H1 (cell line): ENCODE measurements around the gene SLC25A26. TPM values are rescaled to one million over a fixed set of nuclear protein-coding genes. Genes with fewer than 3 reads are reported as not detected.

Experiments
- ATF2 ChIP-seq: IDR thresholded peaks from 2 replicates; pipeline ENCODE4 v1.6.1; 2012; ENCODE audit warnings: low read length, inconsistent platforms
- NANOG ChIP-seq: IDR thresholded peaks from 2 replicates; pipeline ENCODE4 v1.6.1; 2011; ENCODE audit warnings: low read length, low read depth, mild to moderate bottlenecking, inconsistent platforms; ENCODE audit not compliant: insufficient read depth, poor library complexity, severe bottlenecking
- POLR2AphosphoS5 ChIP-seq: IDR thresholded peaks from 2 replicates; pipeline ENCODE4 v1.6.1; 2011; ENCODE audit warnings: low read depth, low read length
- SIN3A ChIP-seq, 2 experiments: IDR thresholded peaks in 1 of 2; conservative IDR thresholded peaks in 1 of 2; 2 replicates each; pipeline ENCODE4 v1.6.1; 2011 to 2012; ENCODE audit warnings: low read length in 2 of 2, improper control_type of control experiment in 1 of 2, low read depth in 1 of 2, mild to moderate bottlenecking in 1 of 2
- SUZ12 ChIP-seq: fragments of 200-600 bp; sonication (generic); IDR thresholded peaks from 2 replicates; pipeline ENCODE4 v1.6.1; 2012; ENCODE audit warnings: mild to moderate bottlenecking, inconsistent platforms, low read length, moderate library complexity, mixed read lengths
- polyA plus RNA-seq, 7 experiments: library from polyadenylated mRNA; depleted of rRNA in 3 of 7; stranded (reverse) in 5 of 7; unstranded in 2 of 7; fragments of >200 nt in 5 of 7; fragments of 200-250 nt in 2 of 7; gene quantifications; 1 replicate in 5 of 7; 2 replicates in 1 of 7; 4 replicates in 1 of 7; pipeline versions ENCODE4 v1.2.1 to v1.2.3, GENCODE V29; 2011 to 2013; ENCODE audit warnings: missing spikeins in 2 of 7, mixed read lengths in 2 of 7
- total RNA-seq: library from RNA; stranded (reverse); fragmentation: NEBNext Ultra II Directional; extraction: Animal tissue kit (Norgen Biotek cat#: 25700); gene quantifications from 2 replicates; pipeline ENCODE4 v1.2.1, GENCODE V29; 2021

The SLC25A26 gene
- total and polyA plus RNA-seq, 2 of the 8 experiments (the other 6 are each of a cell fraction or from before 2014, with no cell fraction given) = 30.0 to 37.0 TPM

- TF ChIP-seq ATF2 (no peak), POLR2AphosphoS5 (peak; percentile 61; the same call in 1 of the 2 replicates), SUZ12 (no peak), SIN3A (conservative IDR thresholded peaks at IDR 0.05 in 1 of 2, IDR thresholded peaks at IDR 0.05 in 1 of 2; ENCODE audit: low read depth in 1 of 2, low read length in 2 of 2) (peak in 1 of 2 experiments; percentile 65; a peak in 2 of 4 replicates), NANOG (no peak)
These were observed 157.5 kb downstream of the SLC25A26 start (continued) for GRCh38 chr3:66378256-66378655.
